Right kidney (tissue), 9 donors: Measurements from ENCODE around the gene SEL1L2.
A peak's percentile ranks its signal among the peaks of the same experiment; 100 is the strongest.
"Not testable (repeated sequence)": the region's sequence is repeated elsewhere in the genome, so short reads cannot be mapped to it uniquely, and the experiment has no call there.

Experiments used
- DNase-seq: peaks from one replicate; pipeline ENCODE4 v3.0.0-alpha.2; 2016
- long read RNA-seq, 8 donors: transcript quantifications; one replicate each; lab custom pipeline, GENCODE V29; 2026

Gene SEL1L2, protein sequence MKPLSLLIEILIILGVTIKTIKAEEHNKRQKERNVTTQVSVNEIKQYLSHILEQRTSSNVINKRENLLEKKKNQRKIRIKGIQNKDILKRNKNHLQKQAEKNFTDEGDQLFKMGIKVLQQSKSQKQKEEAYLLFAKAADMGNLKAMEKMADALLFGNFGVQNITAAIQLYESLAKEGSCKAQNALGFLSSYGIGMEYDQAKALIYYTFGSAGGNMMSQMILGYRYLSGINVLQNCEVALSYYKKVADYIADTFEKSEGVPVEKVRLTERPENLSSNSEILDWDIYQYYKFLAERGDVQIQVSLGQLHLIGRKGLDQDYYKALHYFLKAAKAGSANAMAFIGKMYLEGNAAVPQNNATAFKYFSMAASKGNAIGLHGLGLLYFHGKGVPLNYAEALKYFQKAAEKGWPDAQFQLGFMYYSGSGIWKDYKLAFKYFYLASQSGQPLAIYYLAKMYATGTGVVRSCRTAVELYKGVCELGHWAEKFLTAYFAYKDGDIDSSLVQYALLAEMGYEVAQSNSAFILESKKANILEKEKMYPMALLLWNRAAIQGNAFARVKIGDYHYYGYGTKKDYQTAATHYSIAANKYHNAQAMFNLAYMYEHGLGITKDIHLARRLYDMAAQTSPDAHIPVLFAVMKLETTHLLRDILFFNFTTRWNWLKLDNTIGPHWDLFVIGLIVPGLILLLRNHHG
- long read RNA-seq, donor 1 = 0 reads
- long read RNA-seq, donor 2 = 0 reads
- long read RNA-seq, donor 3 = 0 reads
- long read RNA-seq, donor 4 = 0 reads
- long read RNA-seq, donor 5 = 0 reads
- long read RNA-seq, donor 6 = 0 reads
- long read RNA-seq, donor 7 = 0 reads
- long read RNA-seq, donor 8 = 0 reads

DNA sequence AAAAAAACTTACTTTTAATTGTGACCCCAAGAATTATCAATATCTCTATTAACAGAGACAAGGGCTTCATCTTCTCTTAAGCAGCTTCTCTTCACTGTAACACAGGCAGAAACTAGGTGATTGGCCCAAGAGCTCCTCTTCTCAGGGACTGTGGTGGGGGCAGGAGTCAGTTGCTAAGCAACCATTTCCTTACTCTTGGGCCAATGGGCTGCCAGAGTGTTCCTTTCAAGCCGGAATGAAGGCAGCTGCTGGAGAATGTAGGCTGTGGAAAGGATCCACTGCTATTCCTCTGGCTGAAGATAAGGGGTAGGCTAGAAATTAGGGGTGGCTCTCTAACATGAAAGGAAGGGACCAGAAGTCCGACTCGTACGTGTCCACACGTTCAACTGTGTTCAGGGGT lies at the start of gene SEL1L2:
SEL1L2 (minus strand) TSS at position 150 of the 400 bp plus-strand sequence; CDS start at position 70, 80 bp downstream.
- DNase-seq = no peak

DNA sequence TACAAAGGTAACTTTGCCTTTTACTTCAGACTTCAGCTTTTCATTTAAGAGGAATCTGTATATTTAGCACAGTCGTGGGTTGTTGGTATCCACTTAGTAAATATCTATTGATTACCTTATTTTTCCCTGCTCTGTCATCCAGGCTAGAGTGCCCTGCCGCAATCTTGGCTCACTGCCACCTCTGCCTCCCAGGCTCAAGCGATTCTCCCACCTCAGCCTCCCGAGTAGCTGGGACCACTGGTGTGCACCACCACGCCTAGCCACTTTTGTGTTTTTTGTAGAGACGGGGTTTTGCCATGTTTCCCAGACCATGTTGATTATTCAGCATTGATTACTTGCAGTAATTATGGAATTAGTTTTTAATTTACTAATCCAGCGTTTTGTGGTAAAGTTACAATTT lies 46.2 kb upstream of the SEL1L2 start:
- DNase-seq = no peak

DNA sequence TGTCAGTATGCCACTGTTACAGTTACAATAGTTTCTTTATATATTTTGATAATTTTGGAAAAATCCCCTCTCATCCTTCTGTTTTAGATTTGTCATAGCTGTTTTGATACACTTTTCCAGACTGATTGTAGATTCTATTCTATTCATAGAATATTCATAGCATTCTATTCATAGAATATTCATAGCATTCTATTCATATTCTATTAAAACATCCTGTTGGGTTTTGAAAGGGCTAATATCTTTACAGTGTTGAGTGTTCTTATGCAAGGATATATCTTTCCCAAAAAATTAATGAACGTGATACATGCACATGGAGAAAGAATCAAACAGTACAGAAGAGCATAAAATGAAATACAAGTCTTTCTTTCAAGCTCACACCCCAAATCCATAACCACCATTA lies 42.9 kb upstream of the SEL1L2 start:
- DNase-seq = no peak

DNA sequence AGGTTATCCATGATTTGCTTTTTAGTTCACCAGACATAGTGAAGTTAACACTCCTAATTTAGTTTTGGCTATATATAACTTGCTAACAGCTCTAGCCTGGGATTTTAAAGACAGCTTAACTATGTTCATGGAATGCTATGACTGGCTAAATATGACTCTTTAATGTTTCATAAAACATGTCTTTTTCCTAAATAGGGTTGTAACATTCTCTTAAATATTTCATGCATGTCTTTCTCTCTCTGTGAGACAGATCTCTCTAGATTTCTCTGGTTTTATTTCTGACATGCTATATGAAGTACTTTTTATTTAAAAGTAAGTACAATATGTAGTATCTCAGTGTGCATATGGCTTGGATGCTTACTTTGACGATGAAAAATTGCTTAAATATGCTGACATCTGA lies 40.6 kb upstream of the SEL1L2 start:
- DNase-seq = no peak

DNA sequence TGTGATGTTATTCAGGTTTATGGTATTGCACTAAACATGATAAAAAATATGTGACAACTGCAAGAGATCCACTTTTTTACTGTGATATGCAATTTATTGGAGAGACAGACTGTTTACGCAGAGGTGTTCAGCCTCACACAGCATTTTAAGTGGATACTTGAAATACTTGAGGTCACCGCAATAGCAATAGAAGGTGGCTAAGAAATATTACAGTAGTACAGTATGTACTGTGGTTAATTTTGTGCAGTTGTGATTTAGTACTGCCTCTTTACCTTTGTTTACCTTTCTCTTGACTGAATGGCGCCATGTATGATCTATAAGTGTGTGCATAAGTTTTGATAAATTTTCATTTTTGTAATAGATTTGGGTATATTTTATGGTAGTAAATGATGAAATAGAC lies 22.3 kb upstream of the SEL1L2 start:
- DNase-seq = no peak

DNA sequence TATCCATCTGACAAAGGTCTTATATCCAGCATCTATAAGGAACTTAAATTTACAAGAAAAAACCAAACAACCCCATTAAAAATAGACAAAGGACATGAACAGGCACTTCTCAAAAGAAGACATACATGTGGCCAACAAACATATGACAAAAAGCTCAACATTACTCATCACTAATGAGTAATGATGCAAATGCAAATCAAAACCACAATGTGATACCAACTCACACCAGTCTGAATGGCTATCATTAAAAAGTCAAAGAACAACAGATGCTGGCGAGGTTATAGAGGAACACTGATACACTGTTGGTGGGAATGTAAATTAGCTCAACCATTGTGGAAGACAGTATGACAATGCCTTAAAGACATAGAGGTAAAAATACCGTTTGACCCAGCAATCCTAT lies 18.8 kb upstream of the SEL1L2 start:
- DNase-seq = no peak

DNA sequence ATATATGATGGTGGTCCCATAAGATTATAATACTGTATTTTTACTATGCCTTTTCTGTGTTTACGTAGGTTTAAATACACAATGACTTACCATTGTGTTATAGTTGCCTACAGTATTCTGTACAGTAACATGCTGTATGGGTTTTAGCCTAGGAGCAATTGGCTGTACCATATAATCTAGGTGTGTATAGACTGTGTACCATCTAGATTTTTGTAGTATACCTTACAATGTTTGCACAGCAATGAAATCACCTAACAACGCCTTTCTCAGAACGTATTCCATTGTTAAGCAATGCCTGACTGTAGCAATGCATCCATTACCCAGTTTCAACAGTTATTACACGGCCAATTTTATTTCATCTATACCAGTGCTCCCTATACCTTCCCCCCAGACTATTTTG lies 15.6 kb upstream of the SEL1L2 start:
- no peak for DNase-seq

DNA sequence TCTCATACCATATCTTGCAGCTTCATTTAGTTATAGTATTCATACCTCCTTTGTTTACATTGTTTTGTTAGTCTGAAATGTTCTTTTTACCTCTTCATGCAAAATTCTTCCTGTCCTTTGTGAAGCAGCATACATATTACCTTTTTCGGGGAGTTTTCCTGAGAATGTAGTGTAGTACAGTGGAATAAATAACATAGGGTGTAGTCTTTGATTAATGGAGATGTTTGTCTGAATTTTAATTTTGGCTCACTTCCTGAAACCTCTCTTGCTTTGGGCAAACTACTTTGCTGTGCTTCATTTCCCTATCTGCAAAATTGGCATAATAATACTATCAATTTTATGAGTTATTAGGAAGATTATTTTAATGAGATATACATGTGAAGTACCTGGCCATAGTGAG lies 10.5 kb upstream of the SEL1L2 start:
- no peak for DNase-seq

DNA sequence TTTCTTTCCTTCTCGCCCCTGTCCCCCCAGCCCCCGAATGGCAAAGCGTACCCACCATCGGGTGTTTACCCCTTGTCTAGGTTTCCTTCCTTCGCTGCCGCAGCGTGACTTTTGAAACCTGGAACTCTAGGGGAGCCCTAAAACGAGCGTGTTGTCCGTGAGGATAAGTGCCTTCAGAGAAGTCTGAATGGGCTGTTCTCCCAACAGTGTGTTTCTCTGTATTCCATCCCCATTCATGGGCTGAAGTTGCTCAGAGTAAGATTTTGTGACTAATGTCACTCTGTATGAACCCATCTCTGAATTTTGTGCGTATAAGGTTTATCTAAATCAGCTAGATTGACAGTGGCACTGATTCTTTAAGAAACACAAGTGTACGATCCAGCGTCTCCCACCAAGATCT lies 5.9 kb upstream of the SEL1L2 start:
- no peak for DNase-seq

DNA sequence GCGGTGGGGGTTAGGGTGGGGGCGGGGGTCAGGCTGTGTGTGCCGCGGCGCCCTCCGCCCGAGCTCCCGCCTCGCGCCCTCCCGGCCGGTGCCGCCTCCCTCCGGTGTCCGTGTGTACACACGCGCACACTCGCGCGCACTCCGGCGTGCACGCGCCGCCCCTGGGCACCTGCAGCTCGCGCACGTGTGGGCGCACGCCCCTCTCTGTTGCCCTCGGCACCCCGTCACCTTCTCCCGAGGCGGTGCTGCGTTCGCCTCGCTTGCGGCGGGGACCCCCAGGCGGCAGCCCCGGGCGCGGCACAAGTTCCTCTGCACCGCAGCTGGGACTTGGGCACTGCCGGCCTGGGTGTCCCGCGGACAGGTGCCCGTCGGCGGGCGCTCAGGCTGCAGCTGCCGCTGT lies 5.4 kb upstream of the SEL1L2 start:
- peak; percentile 74 for DNase-seq

DNA sequence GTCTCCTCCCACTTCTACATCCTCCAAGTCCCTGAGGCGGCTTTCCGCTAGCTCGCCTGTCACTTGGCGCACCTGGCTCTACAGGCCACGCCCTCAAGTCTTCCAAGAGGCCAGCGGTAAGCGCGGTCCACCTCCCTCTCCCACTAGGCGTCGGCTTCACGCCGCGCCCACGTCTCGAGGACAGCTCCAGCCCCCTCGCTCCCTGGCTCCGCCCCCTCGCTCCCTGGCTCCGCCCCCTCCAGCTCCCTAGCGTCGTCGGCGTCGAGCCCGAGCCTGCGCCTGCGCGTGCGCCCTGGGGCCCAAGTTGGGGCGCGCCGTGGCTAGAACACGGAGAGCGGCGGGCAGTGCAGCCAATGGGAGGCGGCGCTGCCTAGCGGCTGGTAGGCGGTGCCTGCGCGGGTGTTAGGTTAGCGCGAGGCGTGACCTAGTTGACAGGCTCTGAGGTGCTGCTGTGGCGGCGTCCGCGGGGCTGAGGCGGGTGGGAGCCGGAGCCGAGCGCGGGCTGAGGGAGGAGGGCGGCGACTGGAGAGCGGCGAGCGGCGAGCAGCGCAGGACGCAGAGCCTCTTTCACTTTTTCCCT lies 4.8 kb upstream of the SEL1L2 start, which contains the start of gene MACROD2:
MACROD2 (plus strand) TSS at position 431 of the 580 bp plus-strand sequence.
- peak; percentile 89 for DNase-seq

DNA sequence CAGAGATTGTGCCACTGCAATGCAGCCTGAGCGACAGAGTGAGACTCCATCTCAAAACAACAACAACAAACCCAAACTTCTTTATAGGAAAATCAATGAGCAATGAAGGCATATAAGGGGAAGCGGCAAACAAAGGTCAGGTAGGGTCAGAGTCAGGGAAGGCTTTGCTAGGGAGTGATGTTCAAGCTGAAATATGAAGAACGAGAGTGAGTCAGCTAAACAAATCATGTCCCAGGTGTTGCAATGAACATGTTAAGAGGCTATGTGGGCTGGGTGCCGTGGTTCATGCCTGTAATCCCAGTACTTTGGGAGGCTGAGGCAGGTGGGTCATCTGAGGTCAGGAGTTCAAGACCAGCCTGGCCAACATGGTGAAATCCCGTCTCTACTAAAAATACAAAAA lies 1.5 kb upstream of the SEL1L2 start:
- not testable (repeated sequence) for DNase-seq

DNA sequence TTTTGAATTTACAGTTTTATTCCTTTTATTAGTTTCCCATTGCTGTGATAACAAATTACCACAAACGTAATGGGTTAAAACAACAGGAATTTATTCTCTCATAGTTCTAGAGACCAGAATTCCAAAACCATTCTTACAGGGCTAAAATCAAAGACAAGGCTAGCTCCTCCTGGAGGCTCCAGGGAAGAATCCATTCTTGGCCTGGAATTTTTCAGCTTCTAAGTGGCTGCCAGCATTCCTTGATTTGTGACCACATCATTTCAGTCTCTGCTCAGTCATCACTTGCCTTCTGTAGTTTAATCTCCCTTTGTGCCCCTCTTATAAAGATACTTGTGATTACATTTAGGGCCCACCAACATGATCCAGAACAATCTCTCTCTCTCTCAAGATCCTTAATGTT lies 897 bp upstream of the SEL1L2 start:
- no peak for DNase-seq

DNA sequence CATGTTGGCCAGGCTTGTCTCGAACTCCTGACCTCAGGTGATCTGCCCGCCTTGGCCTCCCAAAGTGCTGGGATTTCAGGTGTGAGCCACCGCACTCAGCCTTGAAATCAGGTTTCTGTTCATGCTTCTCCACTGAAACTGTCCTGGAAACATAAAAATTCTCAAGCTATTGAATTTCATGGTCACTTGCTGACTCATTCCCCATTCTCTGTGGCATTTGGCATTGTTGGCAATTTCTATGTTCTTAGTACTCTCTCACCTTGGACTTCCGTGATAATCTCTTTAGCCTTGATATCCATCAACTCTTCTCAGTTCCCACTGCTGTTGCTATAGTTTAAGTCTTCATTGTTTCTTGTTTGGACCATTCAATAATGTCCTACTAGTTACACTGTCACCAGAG lies 6.2 kb downstream of the SEL1L2 start:
- DNase-seq = no peak

DNA sequence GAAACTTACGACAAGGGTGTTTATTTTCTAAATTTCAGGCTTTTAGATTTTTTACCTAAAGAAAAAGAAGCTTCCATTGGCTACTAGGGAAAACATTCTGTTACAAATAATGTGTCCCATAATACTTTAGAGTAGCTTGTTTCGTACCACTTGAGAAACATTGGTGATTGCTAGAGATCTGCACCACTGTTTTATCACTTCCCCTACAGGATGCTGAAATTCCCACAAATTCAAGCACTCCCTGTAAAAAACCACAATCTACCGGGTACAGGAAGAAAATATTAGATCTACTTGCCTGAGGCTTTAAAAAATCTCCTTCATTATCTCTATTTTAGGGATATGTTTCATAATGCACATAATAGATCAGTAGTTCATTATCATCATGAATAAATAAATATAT lies 29.9 kb downstream of the SEL1L2 start:
- DNase-seq = no peak

DNA sequence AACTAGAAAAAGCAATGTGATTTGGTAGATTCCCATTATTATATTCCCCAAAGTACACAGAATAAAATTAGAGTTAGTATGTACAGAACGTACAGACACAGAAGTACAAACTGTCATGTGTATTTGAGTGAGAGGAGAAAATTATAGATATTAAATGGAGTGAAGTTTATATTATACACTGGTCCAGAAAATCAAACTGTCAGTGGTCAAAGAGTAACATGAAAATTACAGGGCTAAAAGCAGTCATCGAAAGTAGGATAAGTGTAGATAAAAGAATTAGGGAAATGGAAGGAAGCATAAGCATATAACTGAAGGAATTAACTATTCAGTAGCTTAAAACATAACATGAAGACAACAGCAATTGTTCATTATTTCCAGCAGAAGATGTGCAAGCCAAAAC lies 30.3 kb downstream of the SEL1L2 start:
- no peak for DNase-seq

DNA sequence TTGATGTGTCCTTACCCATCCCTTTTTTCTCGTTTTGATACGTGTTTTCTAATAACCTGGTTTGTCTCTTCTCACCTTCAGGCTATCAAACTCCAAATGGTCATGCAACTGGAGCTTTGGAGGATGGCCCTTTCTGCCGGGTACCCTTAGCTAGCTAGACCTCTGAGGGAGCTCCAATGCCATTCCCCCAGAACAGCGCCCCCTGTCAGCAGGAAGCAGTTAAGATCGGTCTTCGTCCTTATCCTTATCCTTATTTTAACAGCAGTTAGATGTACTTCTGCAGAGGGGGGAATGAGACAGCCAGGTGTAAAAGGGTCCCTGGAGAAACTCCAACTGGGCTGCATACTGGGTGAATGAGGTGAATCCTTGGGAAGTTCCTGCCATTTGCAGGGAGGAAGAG lies 37.2 kb downstream of the SEL1L2 start:
- no peak for DNase-seq

DNA sequence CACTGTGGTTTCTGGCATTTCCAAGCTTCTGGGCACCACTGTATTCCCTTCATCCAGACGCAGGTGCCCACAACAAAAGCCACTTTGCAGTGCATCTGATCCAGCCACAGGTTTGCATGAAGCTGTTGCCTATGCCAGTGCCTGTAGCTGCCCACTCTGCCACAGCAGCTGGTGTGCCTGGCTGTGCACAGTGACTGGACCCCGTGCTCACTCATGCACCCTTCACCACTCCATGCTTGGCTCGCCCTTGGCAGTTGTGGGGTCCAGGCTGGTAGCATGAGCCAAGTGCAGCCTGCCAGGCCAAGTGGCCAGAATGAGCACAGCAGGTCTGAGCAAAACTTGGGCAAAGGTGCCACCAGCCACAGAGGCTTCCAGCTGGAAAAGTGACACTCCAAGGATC lies 42.7 kb downstream of the SEL1L2 start:
- no peak for DNase-seq

DNA sequence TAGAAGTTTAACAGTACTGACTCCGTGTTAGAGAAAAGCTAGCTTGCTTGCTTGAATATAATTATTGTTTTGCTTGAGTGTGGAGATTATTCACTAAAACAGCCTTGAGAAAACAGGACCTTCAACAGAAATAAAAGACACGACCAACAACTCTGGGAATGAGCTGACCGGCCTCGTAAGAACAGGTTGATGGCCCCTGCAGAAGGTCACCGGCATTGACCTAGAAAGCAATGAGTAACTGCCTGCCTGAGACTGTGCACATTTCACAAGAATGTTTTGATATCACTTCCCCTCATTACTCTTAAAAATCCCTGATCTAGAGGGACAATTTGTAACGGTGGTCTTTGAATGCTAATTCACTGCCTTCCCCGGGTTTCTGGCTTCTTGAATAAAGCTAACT lies 49.4 kb downstream of the SEL1L2 start:
- no peak for DNase-seq

DNA sequence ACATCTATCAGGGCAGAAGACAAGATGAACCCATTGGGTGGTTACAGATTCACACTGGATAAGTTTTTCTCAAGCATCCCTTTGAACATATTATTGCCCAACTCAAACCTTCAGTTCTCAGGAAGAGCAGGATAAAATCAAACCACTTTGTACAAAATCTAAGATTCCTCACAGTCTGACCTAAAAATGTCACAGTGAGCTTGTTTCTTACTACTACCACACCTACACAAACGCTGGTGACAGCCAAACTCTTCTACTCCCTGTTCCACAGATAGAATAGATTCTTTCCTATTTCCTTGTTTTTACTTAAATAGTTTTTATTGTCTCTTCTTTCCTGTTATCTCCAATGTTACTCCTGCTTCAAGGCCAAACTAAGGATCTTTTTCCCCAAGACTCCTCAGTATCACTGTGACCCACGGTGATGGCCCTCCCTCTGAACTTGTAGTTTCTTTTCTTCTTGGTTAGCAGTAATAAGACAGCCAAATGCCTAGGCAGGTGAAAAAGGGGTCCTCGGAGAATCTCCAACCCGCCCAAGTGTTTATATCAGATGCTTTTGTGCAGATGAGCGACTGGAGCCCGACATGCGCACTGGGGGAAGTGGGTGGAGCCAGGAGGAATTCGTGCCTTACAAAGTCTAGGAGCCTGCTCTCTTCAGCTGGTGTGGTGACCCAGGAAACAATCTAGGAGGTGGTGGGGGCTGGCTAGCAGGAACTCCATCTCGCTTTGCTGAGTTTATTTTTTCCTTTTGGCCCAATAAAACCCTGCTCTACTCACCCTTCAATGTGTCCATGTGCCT lies 53.4 kb downstream of the SEL1L2 start:
- no peak for DNase-seq

DNA sequence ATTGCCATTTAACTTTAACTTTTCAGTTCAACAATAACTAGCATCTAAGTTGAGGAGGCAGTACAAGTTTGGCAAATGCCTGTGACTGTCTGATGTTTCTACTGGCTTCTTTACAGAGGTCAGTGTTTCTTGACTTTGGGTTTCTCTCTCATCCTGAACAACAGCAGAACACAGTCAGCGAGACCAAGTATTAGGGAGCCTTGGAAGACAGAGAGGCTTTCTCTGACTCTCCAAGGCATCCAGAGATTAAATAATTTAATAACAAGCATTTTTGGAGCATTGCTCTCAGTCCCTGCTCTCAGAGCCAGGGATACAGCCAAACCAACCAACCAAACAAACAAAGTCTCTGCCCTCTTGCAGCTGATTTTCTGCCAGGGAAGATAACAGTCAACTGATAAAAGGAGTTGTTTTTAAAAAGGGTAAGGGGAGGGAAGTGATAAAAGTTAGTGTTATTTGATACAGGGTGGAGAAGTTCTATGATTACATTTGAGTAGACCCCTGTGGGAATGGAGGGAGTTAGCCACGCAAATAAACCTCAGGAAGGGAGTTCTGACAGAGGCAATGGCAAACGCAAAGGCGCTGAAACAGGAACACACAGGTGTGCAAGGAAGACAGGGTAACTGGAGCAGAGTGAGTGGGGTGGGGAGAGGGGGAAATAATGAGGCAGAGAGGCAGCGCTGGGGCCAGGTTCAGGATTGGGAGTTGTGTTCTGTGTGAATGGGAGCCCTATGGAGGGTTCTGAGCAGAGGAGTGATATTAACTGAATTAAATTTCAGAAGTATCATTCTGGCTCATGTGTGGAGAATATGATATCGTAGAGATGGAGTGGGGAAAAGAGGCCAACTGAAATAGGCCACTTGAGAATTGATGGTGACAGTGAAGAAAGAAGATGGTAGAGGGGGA lies 55.2 kb downstream of the SEL1L2 start:
- no peak for DNase-seq
